Measurements from ENCODE around the gene WDR70. TPM values are rescaled to one million over a fixed set of nuclear protein-coding genes. Genes with fewer than 3 reads are reported as not detected.
A peak's percentile ranks its signal among the peaks of the same experiment; 100 is the strongest.

The WDR70 gene
- total RNA-seq, 1 donor from 2014 or later: 23.6 TPM

- H3K9me3 Mint-ChIP-seq (ENCODE audit: low read depth): no peaks in the 10 kb centered on the region
- peaks cover 1% of the 10 kb centered on the region for H3K36me3 Mint-ChIP-seq (ENCODE audit: low read depth)
- no peak overlapping the region for H3K4me3 Mint-ChIP-seq (ENCODE audit: unreplicated experiment)
- no peak for TF ChIP-seq CTCF (IDR thresholded peaks at IDR 0.05)
- no peaks in the 10 kb centered on the region for H3K27me3 Mint-ChIP-seq (ENCODE audit: low read depth)
- no peak for DNase-seq (ENCODE audit: low spot score)
- peaks cover 30% of the 10 kb centered on the region for H3K4me1 Mint-ChIP-seq (ENCODE audit: low read depth)
- H3K27ac Mint-ChIP-seq (ENCODE audit: unreplicated experiment): no peak overlapping the region
These were observed 336.9 kb downstream of the WDR70 start for GRCh38 chr5:37715992-37716391.

GRCh38 chr5:37716405-37716804 is 337.3 kb downstream of the WDR70 start:
- Mint-ChIP-seq H3K9me3 (ENCODE audit: low read depth) (no peaks in the 10 kb centered on the region), H3K27ac (ENCODE audit: unreplicated experiment) (no peak overlapping the region), H3K36me3 (ENCODE audit: low read depth) (peaks cover 1% of the 10 kb centered on the region), H3K4me3 (ENCODE audit: unreplicated experiment) (no peak overlapping the region), H3K27me3 (ENCODE audit: low read depth) (no peaks in the 10 kb centered on the region), H3K4me1 (ENCODE audit: low read depth) (peaks cover 30% of the 10 kb centered on the region)
- no peak for TF ChIP-seq CTCF (IDR thresholded peaks at IDR 0.05)
- no peak for DNase-seq (ENCODE audit: low spot score)

- Mint-ChIP-seq H3K27ac (ENCODE audit: unreplicated experiment) (peak overlapping the region; percentile 85), H3K9me3 (ENCODE audit: low read depth) (no peaks in the 10 kb centered on the region), H3K27me3 (ENCODE audit: low read depth) (no peaks in the 10 kb centered on the region), H3K36me3 (ENCODE audit: low read depth) (peaks cover 1% of the 10 kb centered on the region), H3K4me3 (ENCODE audit: unreplicated experiment) (no peak overlapping the region), H3K4me1 (ENCODE audit: low read depth) (peaks cover 30% of the 10 kb centered on the region)
- DNase-seq (ENCODE audit: low spot score): no peak
- TF ChIP-seq CTCF (IDR thresholded peaks at IDR 0.05): no peak
These were observed 338.1 kb downstream of the WDR70 start for GRCh38 chr5:37717276-37717612.

GRCh38 chr5:37717613-37718431 is 338.7 kb downstream of the WDR70 start:
- Mint-ChIP-seq H3K36me3 (ENCODE audit: low read depth) (peaks cover 1% of the 10 kb centered on the region), H3K9me3 (ENCODE audit: low read depth) (no peaks in the 10 kb centered on the region), H3K27ac (ENCODE audit: unreplicated experiment) (peak overlapping the region; percentile 85), H3K4me3 (ENCODE audit: unreplicated experiment) (no peak overlapping the region), H3K27me3 (ENCODE audit: low read depth) (no peaks in the 10 kb centered on the region), H3K4me1 (ENCODE audit: low read depth) (peaks cover 36% of the 10 kb centered on the region)
- DNase-seq (ENCODE audit: low spot score): no peak
- no peak for TF ChIP-seq CTCF (IDR thresholded peaks at IDR 0.05)

- no peak overlapping the region for H3K4me3 Mint-ChIP-seq (ENCODE audit: unreplicated experiment)
- no peak for DNase-seq (ENCODE audit: low spot score)
- H3K9me3 Mint-ChIP-seq (ENCODE audit: low read depth): no peaks in the 10 kb centered on the region
- H3K27me3 Mint-ChIP-seq (ENCODE audit: low read depth): no peaks in the 10 kb centered on the region
- no peak for TF ChIP-seq CTCF (IDR thresholded peaks at IDR 0.05)
- H3K4me1 Mint-ChIP-seq (ENCODE audit: low read depth): peaks cover 48% of the 10 kb centered on the region
- H3K27ac Mint-ChIP-seq (ENCODE audit: unreplicated experiment): no peak overlapping the region
- H3K36me3 Mint-ChIP-seq (ENCODE audit: low read depth): peaks cover 1% of the 10 kb centered on the region
These were observed 341.4 kb downstream of the WDR70 start for GRCh38 chr5:37720550-37720952.
